Thymus (tissue), 14 donors: ENCODE data around the gene TMPRSS12. TPM values are rescaled to one million over a fixed set of nuclear protein-coding genes. Genes with fewer than 3 reads are reported as not detected.
"Not testable (repeated sequence)": the region's sequence is repeated elsewhere in the genome, so short reads cannot be mapped to it uniquely, and the experiment has no call there.

ENCODE experiments used
- DNase-seq, 9 donors: peaks; one replicate each; pipeline ENCODE4 v3.0.0-alpha.2; 2013; ENCODE audit warnings: low spot score in 9 of 9, low read depth in 6 of 9, missing footprints in 1 of 9
- H3K27ac ChIP-seq, 2 donors: one replicate each; pipeline ENCODE4 v1.5.1; 2013; ENCODE audit warnings: control low read depth in 1 of 2, low read depth in 1 of 2, low read length in 1 of 2, mild to moderate bottlenecking in 1 of 2, moderate library complexity in 1 of 2
- H3K27me3 ChIP-seq, 2 donors: one replicate each; pipeline ENCODE4 v1.5.1; 2013; ENCODE audit warnings: low read length in 1 of 2; ENCODE audit not compliant: control insufficient read depth in 2 of 2, insufficient read depth in 1 of 2
- H3K36me3 ChIP-seq, 2 donors: one replicate each; pipeline ENCODE4 v1.5.1; 2013; ENCODE audit warnings: low read length in 1 of 2, mild to moderate bottlenecking in 1 of 2, moderate library complexity in 1 of 2; ENCODE audit not compliant: control insufficient read depth in 2 of 2, insufficient read depth in 2 of 2
- H3K4me1 ChIP-seq, 2 donors: one replicate each; pipeline ENCODE4 v1.5.1; 2013; ENCODE audit warnings: low read length in 2 of 2; ENCODE audit not compliant: control insufficient read depth in 2 of 2, insufficient read depth in 2 of 2
- H3K4me3 ChIP-seq, 2 donors: one replicate each; pipeline ENCODE4 v1.5.1; 2013; ENCODE audit warnings: low read length in 2 of 2, control low read depth in 1 of 2, mild to moderate bottlenecking in 1 of 2
- H3K9me3 ChIP-seq, 2 donors: one replicate each; pipeline ENCODE4 v1.5.1; 2013; ENCODE audit warnings: low read length in 1 of 2, mild to moderate bottlenecking in 1 of 2; ENCODE audit not compliant: control insufficient read depth in 2 of 2, insufficient read depth in 1 of 2
- WGBS: extraction: QIAGEN DNeasy Blood & Tissue Kit; methylation state at CpG from one replicate; pipeline ENCODE4 v1.1.7; 2013; 5-methylcytosine and 5-hydroxymethylcytosine counted together
- long read RNA-seq, 10 donors: transcript quantifications; one replicate each; lab custom pipeline, GENCODE V29; 2026
- polyA plus RNA-seq: library from polyadenylated mRNA; stranded (reverse); fragments of 200-250 nt; gene quantifications from one replicate; pipeline ENCODE4 v1.2.3, GENCODE V29; 2013
- total RNA-seq: library from RNA; stranded (reverse); fragments of 120-200 nt; gene quantifications from one replicate; pipeline ENCODE4 v1.2.4, GENCODE V29; 2013
- donor health status: healthy.

Gene TMPRSS12, protein sequence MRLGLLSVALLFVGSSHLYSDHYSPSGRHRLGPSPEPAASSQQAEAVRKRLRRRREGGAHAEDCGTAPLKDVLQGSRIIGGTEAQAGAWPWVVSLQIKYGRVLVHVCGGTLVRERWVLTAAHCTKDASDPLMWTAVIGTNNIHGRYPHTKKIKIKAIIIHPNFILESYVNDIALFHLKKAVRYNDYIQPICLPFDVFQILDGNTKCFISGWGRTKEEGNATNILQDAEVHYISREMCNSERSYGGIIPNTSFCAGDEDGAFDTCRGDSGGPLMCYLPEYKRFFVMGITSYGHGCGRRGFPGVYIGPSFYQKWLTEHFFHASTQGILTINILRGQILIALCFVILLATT
- total RNA-seq, result not detected
- polyA plus RNA-seq, result not detected
- long read RNA-seq, donor 1, result 0 reads
- long read RNA-seq, donor 2, result 0 reads
- long read RNA-seq, donor 3, partial matches to known transcripts, result 6 of 6 reads
- long read RNA-seq, donor 3, other reads (novel, unspliced or antisense), result 0 of 6 reads
- long read RNA-seq, donor 4, result 0 reads
- long read RNA-seq, donor 5, result 0 reads
- long read RNA-seq, donor 6, result 0 reads
- long read RNA-seq, donor 7, result 0 reads
- long read RNA-seq, donor 8, result 0 reads
- long read RNA-seq, donor 9, partial matches to known transcripts, result 5 of 5 reads
- long read RNA-seq, donor 9, other reads (novel, unspliced or antisense), result 0 of 5 reads
- long read RNA-seq, donor 10, result 0 reads

DNA sequence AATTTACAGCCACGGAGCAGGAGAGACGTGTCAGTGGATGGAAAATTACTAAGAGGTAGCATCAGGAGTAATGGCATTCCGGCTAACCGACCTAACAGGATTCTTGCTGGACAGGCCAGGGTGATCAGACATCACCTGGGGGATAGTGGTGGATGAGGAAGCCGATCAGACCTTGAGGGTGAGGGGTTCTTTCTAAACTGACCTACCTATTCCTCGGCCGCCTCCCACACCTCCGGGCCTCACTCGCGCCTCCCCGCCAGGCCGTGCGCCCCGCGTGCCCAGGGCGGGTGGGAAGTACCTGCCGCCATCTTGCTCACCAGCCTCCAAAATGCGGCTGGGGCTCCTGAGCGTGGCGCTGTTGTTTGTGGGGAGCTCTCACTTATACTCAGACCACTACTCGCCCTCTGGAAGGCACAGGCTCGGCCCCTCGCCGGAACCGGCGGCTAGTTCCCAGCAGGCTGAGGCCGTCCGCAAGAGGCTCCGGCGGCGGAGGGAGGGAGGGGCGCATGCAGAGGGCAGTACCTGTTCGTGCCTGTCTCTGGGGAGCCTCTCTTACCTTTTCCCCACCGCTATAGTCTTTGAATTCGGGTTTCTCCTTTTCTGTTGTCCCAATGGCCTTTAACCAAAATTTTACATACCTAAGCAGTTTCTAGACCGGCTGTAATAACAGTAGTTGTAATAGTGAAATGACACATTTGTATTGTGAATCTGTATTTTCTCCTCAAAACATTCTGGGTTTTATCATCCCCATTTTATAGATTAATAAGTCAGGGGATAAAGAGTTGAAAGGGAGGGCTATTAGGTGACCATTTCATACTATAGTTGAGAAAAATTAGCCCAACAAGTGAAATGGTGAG lies at the start of gene TMPRSS12:
Gene TMPRSS12, plus strand, starts transcription at position 290 of the 857 bp plus-strand sequence. Its CDS starts 39 bp downstream, at position 329.
- WGBS, result 67% methylated on average over 36 of the region's 36 CpGs
- Histone ChIP-seq H3K4me1 (no peaks in the 10 kb centered on the region), H3K9me3 (peaks cover 0 to 7% of the 10 kb centered on the region in 2 donors), H3K36me3 (no peaks in the 10 kb centered on the region), H3K4me3 (peak within 1 kb of the TSS in 1 of 2 donors; percentile 36), H3K27ac (no peak within 1 kb of the TSS), H3K27me3 (peaks cover 0 to 4% of the 10 kb centered on the region in 2 donors)
- peak in 1 of 9 donors; percentile 19 for DNase-seq

DNA sequence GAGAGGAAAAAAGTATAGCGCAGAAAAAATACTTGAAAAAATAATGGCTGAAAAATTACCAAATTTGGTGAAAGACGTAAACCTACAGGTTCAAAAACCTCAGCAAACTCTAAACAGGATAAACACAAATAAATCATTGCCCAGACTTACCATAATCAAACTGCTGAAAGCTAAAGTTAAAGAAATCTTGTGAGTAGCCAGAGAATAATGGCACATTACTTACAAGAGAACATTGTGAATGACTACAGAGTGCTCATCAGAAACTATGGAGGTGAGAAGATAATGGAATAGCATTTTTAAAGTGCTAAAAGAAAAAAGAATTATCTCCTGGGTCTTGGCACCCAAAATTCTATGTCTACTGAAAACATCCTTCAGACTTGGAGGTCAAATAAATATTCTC lies 42.8 kb upstream of the TMPRSS12 start:
- over 99% methylated on average over 2 of the region's 2 CpGs for WGBS
- no peak for DNase-seq
- H3K4me3 ChIP-seq, result no peak overlapping the region
- no peak overlapping the region for H3K27ac ChIP-seq
- H3K27me3 ChIP-seq, result no peaks in the 10 kb centered on the region
- no peaks in the 10 kb centered on the region for H3K4me1 ChIP-seq
- H3K9me3 ChIP-seq, result peaks cover 2 to 18% of the 10 kb centered on the region in 2 donors
- peaks cover 33 to 45% of the 10 kb centered on the region in 2 donors for H3K36me3 ChIP-seq

DNA sequence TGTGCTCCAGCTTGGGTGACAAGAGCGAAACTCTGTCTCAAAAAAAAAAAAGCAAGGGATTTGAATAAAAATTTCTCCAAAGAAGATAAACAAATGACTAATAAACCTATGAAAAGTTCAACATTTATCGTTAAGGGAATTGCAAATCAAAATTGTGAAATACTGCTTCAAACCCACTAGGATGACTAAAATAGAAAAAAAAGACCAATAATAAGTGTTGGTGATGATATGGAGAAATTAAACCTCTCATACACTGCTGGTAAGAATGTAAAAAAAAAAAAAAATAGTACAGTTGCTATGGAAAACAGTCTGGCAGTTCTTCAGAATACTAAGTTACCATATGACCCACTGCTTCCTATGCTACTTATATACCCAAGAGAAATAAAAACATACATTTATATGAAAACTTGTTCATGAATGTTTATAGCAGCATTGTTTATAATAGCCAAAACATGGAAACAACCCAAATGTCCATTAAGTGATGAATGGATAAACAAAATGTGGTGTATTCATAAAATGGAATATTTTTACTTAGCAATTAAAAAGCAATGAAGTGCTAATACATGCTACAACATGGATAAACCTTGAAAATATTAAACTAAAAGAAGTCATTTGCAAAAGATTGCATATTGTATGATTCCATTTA lies 39.4 kb upstream of the TMPRSS12 start:
- no peak overlapping the region for H3K27ac ChIP-seq
- H3K9me3 ChIP-seq, result peaks cover 2 to 14% of the 10 kb centered on the region in 2 donors
- WGBS, result over 99% methylated on average over 2 of the region's 2 CpGs
- peaks cover 16 to 29% of the 10 kb centered on the region in 2 donors for H3K36me3 ChIP-seq
- H3K4me1 ChIP-seq, result no peaks in the 10 kb centered on the region
- no peak overlapping the region for H3K4me3 ChIP-seq
- H3K27me3 ChIP-seq, result no peaks in the 10 kb centered on the region
- DNase-seq, result no peak

DNA sequence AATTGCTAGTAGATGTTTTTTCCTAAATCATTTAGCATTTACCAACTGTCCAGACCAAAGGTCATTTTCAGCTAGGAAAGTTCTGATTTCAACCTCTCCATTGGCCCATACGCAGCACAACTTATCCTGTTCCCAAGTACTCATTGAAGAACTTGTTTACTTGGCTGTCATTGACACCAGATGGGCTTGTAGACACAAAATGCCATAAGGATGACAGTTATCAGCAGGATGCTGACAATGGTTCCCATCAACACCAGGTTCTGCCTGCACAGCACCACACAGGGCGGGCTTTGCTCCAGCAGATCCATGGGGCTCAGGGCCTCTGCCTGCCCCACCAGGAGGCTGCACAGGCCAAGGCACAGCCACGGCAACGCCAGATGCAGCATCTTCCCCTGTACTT lies 36.5 kb upstream of the TMPRSS12 start:
- peaks cover 26 to 28% of the 10 kb centered on the region in 2 donors for H3K36me3 ChIP-seq
- no peaks in the 10 kb centered on the region for H3K9me3 ChIP-seq
- H3K27me3 ChIP-seq, result no peaks in the 10 kb centered on the region
- H3K27ac ChIP-seq, result no peak overlapping the region
- H3K4me1 ChIP-seq, result no peaks in the 10 kb centered on the region
- no peak for DNase-seq
- H3K4me3 ChIP-seq, result no peak overlapping the region
- over 99% methylated on average over 4 of the region's 4 CpGs for WGBS

DNA sequence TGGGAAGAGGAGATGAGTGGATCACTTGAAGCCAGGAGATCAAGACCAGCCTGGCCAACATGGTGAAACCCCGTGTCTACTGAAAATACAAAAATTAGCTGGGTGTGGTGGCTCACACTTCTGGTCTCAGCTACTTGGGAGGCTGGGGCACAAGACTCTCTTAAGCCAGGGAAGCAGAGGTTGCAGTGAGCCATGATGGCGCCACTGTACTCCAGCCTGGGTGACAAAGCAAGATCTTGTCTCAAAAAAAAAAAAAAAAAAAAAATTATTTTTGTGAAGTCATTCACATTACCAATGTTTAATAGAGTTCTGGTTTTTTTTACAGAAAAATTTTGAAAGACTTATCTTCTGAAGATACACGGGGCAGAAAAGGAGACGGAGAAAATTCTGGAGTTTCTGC lies 33.6 kb upstream of the TMPRSS12 start:
- H3K4me1 ChIP-seq, H3K27ac ChIP-seq, H3K27me3 ChIP-seq, H3K4me3 ChIP-seq, DNase-seq, H3K9me3 ChIP-seq: not testable (repeated sequence)
- H3K36me3 ChIP-seq, result peaks cover 40 to 43% of the 10 kb centered on the region in 2 donors
- 96% methylated on average over 4 of the region's 4 CpGs for WGBS

DNA sequence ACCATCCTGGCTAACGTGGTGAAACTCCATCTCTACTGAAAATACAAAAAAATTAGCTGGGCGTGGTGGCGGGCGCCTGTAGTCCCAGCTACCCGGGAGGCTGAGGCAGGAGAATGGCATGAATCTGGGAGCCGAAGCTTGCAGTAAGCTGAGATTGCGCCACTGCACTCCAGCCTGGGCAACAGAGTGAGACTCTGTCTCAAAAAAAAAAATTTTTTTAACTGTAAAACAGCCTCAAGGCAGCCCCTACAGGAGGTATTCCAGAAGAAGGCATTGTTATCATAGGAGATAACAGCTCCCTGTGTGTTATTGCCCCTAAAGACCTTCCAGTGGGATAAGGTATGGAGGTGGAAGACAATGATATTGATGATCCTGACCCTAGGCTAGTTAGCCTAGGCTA lies 27.8 kb upstream of the TMPRSS12 start:
- 99% methylated on average over 7 of the region's 7 CpGs for WGBS
- H3K36me3 ChIP-seq, result peaks cover 44 to 66% of the 10 kb centered on the region in 2 donors
- not testable (repeated sequence) for H3K4me3 ChIP-seq, H3K27me3 ChIP-seq, H3K9me3 ChIP-seq, H3K27ac ChIP-seq, DNase-seq, H3K4me1 ChIP-seq

DNA sequence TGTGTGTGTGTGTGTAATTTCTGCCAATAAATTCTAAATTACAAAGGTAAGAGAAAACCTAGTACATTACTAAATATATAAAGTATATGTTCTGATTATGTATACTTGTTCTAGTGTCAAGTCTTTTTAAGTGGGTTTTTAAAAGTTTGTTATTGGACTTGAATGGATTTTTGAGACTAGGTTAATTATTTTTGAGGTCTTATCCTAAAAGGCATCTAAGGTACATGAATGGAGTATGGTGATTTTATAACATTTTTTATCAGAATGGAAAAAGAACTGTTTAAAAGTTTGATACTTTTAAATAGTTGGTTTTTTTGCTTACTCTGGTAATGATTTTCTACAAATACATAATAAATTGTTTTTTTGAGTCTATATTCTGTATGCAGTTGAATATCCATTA lies 22.5 kb upstream of the TMPRSS12 start:
- Histone ChIP-seq H3K27ac (no peak overlapping the region), H3K4me1 (peaks cover 0 to 2% of the 10 kb centered on the region in 2 donors), H3K4me3 (no peak overlapping the region), H3K36me3 (peaks cover 13 to 35% of the 10 kb centered on the region in 2 donors), H3K9me3 (no peaks in the 10 kb centered on the region), H3K27me3 (no peaks in the 10 kb centered on the region)
- no peak for DNase-seq

DNA sequence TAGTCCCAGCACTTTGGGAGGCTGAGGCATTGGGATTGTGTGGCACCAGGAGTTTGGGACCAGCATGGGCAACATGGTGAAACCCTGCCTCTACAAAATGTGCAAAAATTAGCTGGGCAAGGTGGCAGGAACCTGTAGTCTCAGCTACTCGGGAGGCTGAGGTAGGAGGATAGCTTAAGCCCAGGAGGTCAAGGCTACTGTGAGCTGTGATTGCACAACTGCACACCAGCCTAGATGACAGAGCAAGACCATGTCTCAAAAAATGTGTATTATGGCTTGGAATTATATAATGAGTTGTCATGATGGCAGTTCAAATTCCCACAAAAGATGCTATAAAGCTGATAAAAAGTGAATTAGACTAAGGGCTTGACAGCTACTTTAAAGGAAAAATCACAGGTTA lies 20.6 kb upstream of the TMPRSS12 start:
- DNase-seq, result no peak
- no peak overlapping the region for H3K4me3 ChIP-seq
- H3K36me3 ChIP-seq, result peaks cover 9 to 16% of the 10 kb centered on the region in 2 donors
- H3K4me1 ChIP-seq, result peaks cover 0 to 2% of the 10 kb centered on the region in 2 donors
- WGBS, result 94% methylated on average over 1 of the region's 1 CpG
- no peaks in the 10 kb centered on the region for H3K9me3 ChIP-seq
- H3K27ac ChIP-seq, result no peak overlapping the region
- no peaks in the 10 kb centered on the region for H3K27me3 ChIP-seq
